Measurements from ENCODE around the gene SBF2.

SBF2 gene

GRCh38 chr11:9735236-9735635 is 558.8 kb downstream of the SBF2 start:
- DNase-seq, result no peak

- DNase-seq, result no peak
Measured at GRCh38 chr11:9733212-9733611, 560.8 kb downstream of the SBF2 start.

GRCh38 chr11:9732453-9732852 is 561.6 kb downstream of the SBF2 start:
- DNase-seq, result no peak

- no peak for DNase-seq
Measured at GRCh38 chr11:9731256-9731655, 562.8 kb downstream of the SBF2 start.

Measured in GF-D8 (cell line).